Breast epithelium (tissue), 3 donors: ENCODE measurements around the gene ASMTL.

ENCODE experiments used
- POLR2A ChIP-seq: fragments of 450-650 bp; IDR thresholded peaks from one replicate; pipeline ENCODE4 v1.6.1; 2016; ENCODE audit warnings: antibody characterized with exemption, mild to moderate bottlenecking, moderate library complexity
- TF ChIP-seq, protein P1 (sequence below), 3 donors: fragments of 450-650 bp; IDR thresholded peaks; one replicate each; pipeline ENCODE4 v1.5.1; 2016 to 2017; ENCODE audit warnings: antibody characterized with exemption in 3 of 3, mild to moderate bottlenecking in 3 of 3, moderate library complexity in 3 of 3

- TF ChIP-seq, protein P1, sequence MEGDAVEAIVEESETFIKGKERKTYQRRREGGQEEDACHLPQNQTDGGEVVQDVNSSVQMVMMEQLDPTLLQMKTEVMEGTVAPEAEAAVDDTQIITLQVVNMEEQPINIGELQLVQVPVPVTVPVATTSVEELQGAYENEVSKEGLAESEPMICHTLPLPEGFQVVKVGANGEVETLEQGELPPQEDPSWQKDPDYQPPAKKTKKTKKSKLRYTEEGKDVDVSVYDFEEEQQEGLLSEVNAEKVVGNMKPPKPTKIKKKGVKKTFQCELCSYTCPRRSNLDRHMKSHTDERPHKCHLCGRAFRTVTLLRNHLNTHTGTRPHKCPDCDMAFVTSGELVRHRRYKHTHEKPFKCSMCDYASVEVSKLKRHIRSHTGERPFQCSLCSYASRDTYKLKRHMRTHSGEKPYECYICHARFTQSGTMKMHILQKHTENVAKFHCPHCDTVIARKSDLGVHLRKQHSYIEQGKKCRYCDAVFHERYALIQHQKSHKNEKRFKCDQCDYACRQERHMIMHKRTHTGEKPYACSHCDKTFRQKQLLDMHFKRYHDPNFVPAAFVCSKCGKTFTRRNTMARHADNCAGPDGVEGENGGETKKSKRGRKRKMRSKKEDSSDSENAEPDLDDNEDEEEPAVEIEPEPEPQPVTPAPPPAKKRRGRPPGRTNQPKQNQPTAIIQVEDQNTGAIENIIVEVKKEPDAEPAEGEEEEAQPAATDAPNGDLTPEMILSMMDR (IDR thresholded peaks at IDR 0.05) = no peak
- TF ChIP-seq POLR2A = no peak
These were observed 24.5 kb upstream of the ASMTL start for GRCh38 chrX:1477229-1477628.
